ENCODE data around the gene ST13.
A peak's percentile ranks its signal among the peaks of the same experiment; 100 is the strongest.
"Not testable (repeated sequence)": the region's sequence is repeated elsewhere in the genome, so short reads cannot be mapped to it uniquely, and the experiment has no call there.

The ST13 gene

GRCh38 chr22:40834619-40835018, 21.8 kb downstream of the ST13 start:
- no peak for DNase-seq

GRCh38 chr22:40829131-40829530, 27.3 kb downstream of the ST13 start:
- no peak for DNase-seq

- no peak for DNase-seq
Observed at GRCh38 chr22:40826984-40827741, 29.3 kb downstream of the ST13 start.

- DNase-seq = not testable (repeated sequence)
Observed at GRCh38 chr22:40826292-40826691, 30.1 kb downstream of the ST13 start.

GRCh38 chr22:40823426-40823825, 33.0 kb downstream of the ST13 start:
- no peak for DNase-seq

GRCh38 chr22:40819599-40820140, 36.8 kb downstream of the ST13 start:
- DNase-seq = no peak

- DNase-seq = peak; percentile 76
Observed at GRCh38 chr22:40818747-40819598, 37.5 kb downstream of the ST13 start, which contains the start of gene SLC25A17. SLC25A17 (minus strand) TSS chr22:40819346; CDS start chr22:40819248, 98 bp downstream.

GRCh38 chr22:40818192-40818746, 38.2 kb downstream of the ST13 start:
- DNase-seq = no peak

GRCh38 chr22:40817737-40818136, 38.7 kb downstream of the ST13 start:
- no peak for DNase-seq

- no peak for DNase-seq
Observed at GRCh38 chr22:40813912-40814315, 42.5 kb downstream of the ST13 start.

- no peak for DNase-seq
Observed at GRCh38 chr22:40808018-40808841, 48.2 kb downstream of the ST13 start.

GRCh38 chr22:40806711-40807110, 49.7 kb downstream of the ST13 start:
- DNase-seq = no peak

- DNase-seq = no peak
Observed at GRCh38 chr22:40805699-40806203, 50.7 kb downstream of the ST13 start.

GRCh38 chr22:40805239-40805638, 51.2 kb downstream of the ST13 start:
- DNase-seq = no peak

- DNase-seq = no peak
Observed at GRCh38 chr22:40803321-40803720, 53.1 kb downstream of the ST13 start.

- no peak for DNase-seq
Observed at GRCh38 chr22:40799008-40799407, 57.4 kb downstream of the ST13 start.

- DNase-seq = no peak
Observed at GRCh38 chr22:40797427-40797826, 59.0 kb downstream of the ST13 start.

- no peak for DNase-seq
Observed at GRCh38 chr22:40792451-40792850, 64.0 kb downstream of the ST13 start.

- no peak for DNase-seq
Observed at GRCh38 chr22:40791241-40791640, 65.2 kb downstream of the ST13 start.

GRCh38 chr22:40789131-40789530, 67.3 kb downstream of the ST13 start:
- DNase-seq = no peak

GRCh38 chr22:40782521-40782920, 73.9 kb downstream of the ST13 start:
- DNase-seq = no peak

- DNase-seq = not testable (repeated sequence)
Observed at GRCh38 chr22:40781749-40782148, 74.7 kb downstream of the ST13 start.

Data from GDM1 (cell line).